HFFc6 (cell line): Measurements from ENCODE around the gene XKRX. TPM values are rescaled to one million over a fixed set of nuclear protein-coding genes. Genes with fewer than 3 reads are reported as not detected.

Experiments
- DNase-seq: peaks from one replicate; pipeline ENCODE4 v3.0.0-alpha.2; 2018
- H3K27ac Mint-ChIP-seq: 2 replicates; pipeline ENCODE4 v1.8.0; 2020; ENCODE audit warnings: mild to moderate bottlenecking, mixed read lengths
- H3K27me3 Mint-ChIP-seq: 2 replicates; pipeline ENCODE4 v1.8.0; 2021; ENCODE audit warnings: mild to moderate bottlenecking, moderate library complexity, mixed read lengths; ENCODE audit not compliant: insufficient read depth
- H3K36me3 Mint-ChIP-seq: 2 replicates; pipeline ENCODE4 v1.8.0; 2021; ENCODE audit warnings: low read depth, mixed read lengths
- H3K4me1 Mint-ChIP-seq: 2 replicates; pipeline ENCODE4 v1.8.0; 2020; ENCODE audit warnings: low read depth, mixed read lengths
- H3K4me3 Mint-ChIP-seq: 2 replicates; pipeline ENCODE4 v1.8.0; 2020; ENCODE audit warnings: mild to moderate bottlenecking, moderate library complexity, mixed read lengths
- H3K9me3 Mint-ChIP-seq: 2 replicates; pipeline ENCODE4 v1.8.0; 2020; ENCODE audit warnings: mild to moderate bottlenecking, mixed read lengths
- CTCF ChIP-seq: fragments of 200-600 bp; sonication (generic); IDR thresholded peaks from 2 replicates; pipeline ENCODE4 v1.5.0; 2021; ENCODE audit warnings: antibody characterized with exemption, mild to moderate bottlenecking
- total RNA-seq, 6 experiments: library from RNA; stranded (reverse); fragmentation: NEBNext Ultra II Directional; extraction: Animal tissue kit (Norgen Biotek cat#: 25700); gene quantifications; 2 replicates in 1 of 6; 3 replicates in 5 of 6; pipeline ENCODE4 v1.2.3, GENCODE V29; 2021

XKRX gene
- total RNA-seq, 6 experiments from 2014 or later = not detected

GRCh38 chrX:100904433-100904832, 24.3 kb downstream of the XKRX start:
- no peaks in the 10 kb centered on the region for H3K36me3 Mint-ChIP-seq
- H3K4me1 Mint-ChIP-seq = no peaks in the 10 kb centered on the region
- peaks cover 1% of the 10 kb centered on the region; the same call in 1 of the 2 replicates for H3K27me3 Mint-ChIP-seq
- no peak for TF ChIP-seq CTCF
- no peaks in the 10 kb centered on the region for H3K9me3 Mint-ChIP-seq
- H3K4me3 Mint-ChIP-seq = no peak overlapping the region
- no peak overlapping the region for H3K27ac Mint-ChIP-seq
- DNase-seq = no peak

- peak; percentile 74 for TF ChIP-seq CTCF
- Mint-ChIP-seq H3K27me3 (no peaks in the 10 kb centered on the region; the same call in 1 of the 2 replicates), H3K9me3 (no peaks in the 10 kb centered on the region), H3K4me3 (no peak overlapping the region), H3K27ac (peak overlapping the region; percentile 62; the same call in 1 of the 2 replicates), H3K36me3 (no peaks in the 10 kb centered on the region), H3K4me1 (peaks cover 11% of the 10 kb centered on the region)
- peak; percentile 36 for DNase-seq
Observed at GRCh38 chrX:100895365-100896075, 33.2 kb downstream of the XKRX start.

GRCh38 chrX:100883654-100884053, 45.1 kb downstream of the XKRX start:
- TF ChIP-seq CTCF = no peak
- DNase-seq = no peak
- H3K4me3 Mint-ChIP-seq = no peak overlapping the region
- H3K27me3 Mint-ChIP-seq = no peaks in the 10 kb centered on the region; the same call in 1 of the 2 replicates
- H3K36me3 Mint-ChIP-seq = no peaks in the 10 kb centered on the region
- no peak overlapping the region; the same call in 1 of the 2 replicates for H3K27ac Mint-ChIP-seq
- no peaks in the 10 kb centered on the region for H3K4me1 Mint-ChIP-seq
- H3K9me3 Mint-ChIP-seq = no peaks in the 10 kb centered on the region

GRCh38 chrX:100880368-100880767, 48.3 kb downstream of the XKRX start:
- Mint-ChIP-seq H3K4me1 (no peaks in the 10 kb centered on the region), H3K9me3 (no peaks in the 10 kb centered on the region), H3K27ac (no peak overlapping the region), H3K27me3 (no peaks in the 10 kb centered on the region; the same call in 1 of the 2 replicates), H3K36me3 (no peaks in the 10 kb centered on the region), H3K4me3 (no peak overlapping the region)
- TF ChIP-seq CTCF = no peak
- no peak for DNase-seq

GRCh38 chrX:100874325-100874724, 54.4 kb downstream of the XKRX start, which contains the start of gene NOX1:
NOX1 (minus strand) TSS chrX:100874359; CDS start chrX:100874139, 220 bp downstream.
- TF ChIP-seq CTCF = no peak
- no peak within 1 kb of the TSS for H3K27ac Mint-ChIP-seq
- DNase-seq = no peak
- H3K9me3 Mint-ChIP-seq = no peaks in the 10 kb centered on the region
- H3K36me3 Mint-ChIP-seq = no peaks in the 10 kb centered on the region
- no peaks in the 10 kb centered on the region for H3K4me1 Mint-ChIP-seq
- H3K4me3 Mint-ChIP-seq = no peak within 1 kb of the TSS
- H3K27me3 Mint-ChIP-seq = peaks cover 4% of the 10 kb centered on the region
